Measurements from ENCODE around the gene PCSK4.
"Not testable (repeated sequence)": the region's sequence is repeated elsewhere in the genome, so short reads cannot be mapped to it uniquely, and the experiment has no call there.

The PCSK4 gene

GRCh38 chr19:1521636-1522035 is 31.5 kb upstream of the PCSK4 start:
- DNase-seq = no peak

GRCh38 chr19:1520203-1520780 is 30.1 kb upstream of the PCSK4 start:
- no peak for DNase-seq

DNA sequence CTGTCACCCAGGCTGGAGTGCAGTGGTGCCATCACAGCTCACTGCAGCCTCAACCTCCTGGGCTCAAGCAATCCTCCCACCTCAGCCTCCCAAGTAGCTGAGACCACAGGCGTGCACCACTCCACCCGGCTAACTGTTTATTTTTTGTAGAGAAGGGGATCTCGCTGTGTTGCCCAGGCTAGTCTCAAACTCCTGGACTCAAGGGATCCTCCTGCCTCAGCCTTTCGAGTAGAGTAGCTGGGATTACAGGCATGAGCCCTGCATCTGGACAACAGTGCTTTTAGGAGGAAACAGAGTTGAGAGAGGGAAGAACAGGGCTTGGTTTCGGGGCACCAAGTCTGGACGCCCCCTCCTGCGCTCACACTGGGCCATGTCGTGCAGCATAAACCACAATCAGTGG is 29.7 kb upstream of the PCSK4 start:
- not testable (repeated sequence) for DNase-seq

DNA sequence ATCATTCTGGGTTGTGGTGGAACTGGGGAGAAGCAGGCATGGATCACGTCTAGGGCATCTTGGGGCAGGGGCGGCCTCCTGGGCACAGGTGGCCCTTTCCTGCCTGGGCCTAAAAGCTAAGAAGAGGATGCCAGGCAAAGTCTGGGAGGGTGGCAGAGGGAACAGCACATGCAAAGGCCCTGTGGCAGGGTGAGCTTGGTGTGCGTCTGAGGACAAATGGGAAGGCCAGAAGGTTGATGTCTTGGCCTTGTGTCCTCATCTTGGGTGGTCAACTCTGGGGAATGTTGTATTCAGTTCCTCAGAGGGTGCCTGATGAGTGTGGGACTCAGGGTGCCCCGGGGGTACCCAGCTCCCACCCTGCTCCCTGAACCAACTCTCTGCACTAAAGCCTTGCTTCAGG is 28.3 kb upstream of the PCSK4 start:
- DNase-seq = no peak

DNA sequence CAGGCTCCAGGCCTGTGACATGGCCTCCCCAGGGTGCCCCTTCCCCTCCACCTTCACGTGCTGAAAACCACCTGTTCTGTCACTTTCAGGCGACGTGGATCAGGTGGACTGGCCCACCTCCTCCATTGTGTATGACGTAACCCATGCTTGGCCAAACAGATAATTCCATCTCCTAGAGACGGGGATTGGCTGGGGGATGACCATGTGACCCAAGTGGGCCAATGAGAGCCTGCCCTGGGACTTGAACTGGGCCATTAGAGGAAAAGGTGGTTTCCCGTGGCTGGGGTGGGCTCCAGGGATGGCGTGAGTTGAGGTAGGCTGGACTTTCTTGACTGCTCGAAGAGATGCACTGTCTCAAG is 26.2 kb upstream of the PCSK4 start:
- DNase-seq = no peak

GRCh38 chr19:1514986-1515721 is 25.0 kb upstream of the PCSK4 start:
- no peak for DNase-seq

GRCh38 chr19:1514295-1514661 is 24.1 kb upstream of the PCSK4 start:
- DNase-seq = no peak

- DNase-seq = no peak
Measured at GRCh38 chr19:1513499-1514294, 23.5 kb upstream of the PCSK4 start.

DNA sequence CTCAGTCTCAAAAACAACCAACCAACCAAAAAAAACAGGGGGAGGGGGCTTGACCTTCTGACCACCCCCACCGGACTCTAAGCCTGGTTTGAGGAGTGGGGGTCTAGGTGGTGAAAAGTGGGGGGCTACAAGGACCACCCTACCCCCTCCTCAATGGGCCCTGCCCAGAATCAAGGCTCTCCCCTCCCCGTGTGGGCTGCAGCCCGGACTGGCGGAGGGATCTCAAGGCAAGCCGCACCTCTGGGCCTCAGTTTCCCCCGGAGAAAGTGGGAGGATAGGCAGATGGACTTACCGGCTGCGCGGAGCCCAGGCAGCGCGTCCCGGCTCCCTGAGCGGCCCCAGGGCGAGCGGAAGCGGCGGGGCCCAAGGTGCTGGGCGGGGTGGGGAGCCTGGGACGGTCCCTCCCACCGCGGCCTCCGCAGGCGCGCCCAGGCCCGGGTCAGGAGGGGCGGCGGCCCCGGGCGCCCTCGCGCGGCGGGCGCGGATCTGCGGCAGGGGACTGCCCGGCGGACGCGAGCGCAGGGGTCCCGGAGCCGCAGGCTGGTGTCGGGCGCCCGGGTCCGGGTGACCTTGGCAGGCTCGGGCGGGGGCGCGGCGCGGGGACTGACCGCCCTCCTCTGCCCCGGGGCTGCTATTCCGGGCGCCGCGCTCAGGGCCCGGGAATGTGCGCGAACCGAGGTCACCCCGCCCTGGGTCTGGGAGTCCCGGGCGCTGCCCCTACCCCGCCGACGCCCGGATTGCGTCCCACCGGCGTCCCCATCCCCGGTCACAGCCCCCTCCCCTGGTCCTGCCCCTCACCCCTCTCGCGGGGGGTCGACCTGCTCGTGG is 22.7 kb upstream of the PCSK4 start, which contains the start of gene ADAMTSL5:
ADAMTSL5 (minus strand) TSS at position 349 of the 828 bp plus-strand sequence. CDS start 2,076 bp downstream, outside the sequence.
- DNase-seq = no peak

DNA sequence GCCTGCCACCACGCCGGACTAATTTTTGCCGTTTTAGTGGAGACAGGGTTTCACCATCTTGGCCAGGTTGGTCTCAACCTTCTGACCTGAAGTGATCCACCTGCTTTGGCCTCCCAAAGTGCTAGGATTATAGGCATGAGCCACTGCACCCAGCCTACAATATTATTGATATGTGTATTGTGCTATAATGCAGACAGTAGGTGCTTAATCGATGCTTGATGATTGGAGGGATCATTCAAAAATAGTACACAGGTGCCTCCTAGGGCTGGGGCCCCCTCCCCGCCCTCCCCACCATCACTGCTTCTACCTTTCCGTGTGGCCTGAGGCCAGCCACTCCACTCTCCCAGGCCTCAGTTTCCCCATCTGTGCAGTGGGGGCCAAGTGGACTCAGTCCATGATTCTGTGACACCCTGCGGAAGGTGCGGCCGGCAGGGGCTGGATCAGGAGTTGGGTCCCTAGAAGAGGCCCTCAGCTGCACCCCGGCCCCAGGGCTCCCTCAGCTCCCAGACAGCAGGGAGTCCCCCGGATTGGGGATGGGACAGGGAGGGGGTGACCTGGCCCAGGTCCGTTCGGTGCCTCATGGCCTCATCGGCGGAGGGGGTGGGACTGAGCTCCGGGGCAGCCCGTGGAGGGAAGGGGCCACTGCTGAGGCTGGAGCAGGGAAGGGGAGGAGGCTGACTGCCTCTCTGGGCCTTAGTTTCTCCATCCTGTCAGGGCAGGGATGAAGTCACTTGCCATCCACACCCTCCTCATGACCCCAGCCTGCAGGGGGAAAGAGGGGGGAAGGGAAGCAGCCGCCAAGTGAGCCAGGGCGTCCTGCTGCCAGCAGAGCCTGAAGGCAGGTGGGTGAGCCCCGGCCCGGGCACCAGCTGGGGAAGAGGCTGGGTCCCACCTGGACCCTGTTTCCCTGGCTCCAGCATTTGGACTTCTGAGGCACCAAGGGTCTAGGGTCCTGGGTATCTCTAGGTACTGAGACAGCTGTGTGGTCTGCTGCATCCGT is 21.5 kb upstream of the PCSK4 start:
- no peak for DNase-seq

DNA sequence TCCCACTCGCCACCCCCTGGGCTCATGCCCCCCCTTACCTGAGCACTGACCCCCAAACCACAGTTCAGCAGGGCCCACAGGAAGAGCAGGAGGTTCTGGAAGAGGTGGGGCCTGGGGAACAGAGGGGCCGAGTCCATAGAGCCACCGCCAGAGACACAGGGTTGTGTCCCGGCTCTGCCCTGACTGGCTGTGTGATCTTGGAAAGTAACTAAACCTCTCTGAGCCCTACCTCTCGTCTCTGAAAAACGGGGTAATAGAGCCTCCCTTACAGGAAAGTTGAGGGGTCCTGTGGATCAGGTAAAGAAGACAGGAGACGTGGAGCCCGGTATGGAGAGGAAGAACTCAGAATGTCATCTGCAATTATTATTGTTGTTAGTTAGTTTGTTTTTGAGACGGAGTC is 20.7 kb upstream of the PCSK4 start:
- no peak for DNase-seq

GRCh38 chr19:1510442-1510806 is 20.3 kb upstream of the PCSK4 start:
- no peak for DNase-seq

DNA sequence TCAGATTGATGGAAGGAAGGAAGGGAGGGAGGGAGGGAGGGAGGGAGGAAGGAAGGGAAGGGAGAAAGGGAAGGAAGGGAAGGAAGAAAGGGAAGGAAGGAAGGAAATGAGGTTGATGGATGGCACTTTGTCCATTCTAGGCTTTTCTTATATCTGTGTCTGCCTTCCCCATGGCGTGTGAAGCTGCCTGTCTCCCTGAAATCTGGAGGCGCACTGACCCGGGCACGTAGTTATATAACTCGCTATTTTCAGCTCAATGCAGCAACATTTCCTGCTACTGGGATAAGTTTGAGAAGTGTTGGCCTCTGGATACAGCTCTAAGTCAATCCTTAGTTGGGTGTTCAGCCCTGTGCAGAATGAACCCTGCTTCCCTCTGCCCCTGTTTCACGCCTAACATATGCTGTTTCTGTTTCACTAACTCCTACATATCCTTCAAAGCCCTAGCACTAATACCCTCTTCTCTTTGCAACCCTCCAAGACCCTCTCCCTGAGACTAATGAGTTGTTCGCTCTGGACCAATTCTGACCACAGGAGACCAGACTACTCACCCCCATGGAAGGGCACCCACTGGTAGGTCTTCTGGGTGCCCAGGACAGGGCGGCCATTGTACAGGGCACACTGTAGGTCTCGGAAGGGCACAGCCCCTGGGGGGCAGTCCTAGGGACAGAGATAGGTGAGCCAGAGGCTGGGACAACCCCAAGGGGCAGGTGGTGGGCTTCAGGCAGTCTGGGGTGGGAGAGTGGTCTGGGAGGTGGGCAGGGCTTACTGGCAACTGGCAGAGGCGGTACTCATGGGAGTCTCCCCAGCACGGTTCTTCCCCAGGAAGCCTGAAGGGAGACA is 19.7 kb upstream of the PCSK4 start:
- DNase-seq = no peak

DNA sequence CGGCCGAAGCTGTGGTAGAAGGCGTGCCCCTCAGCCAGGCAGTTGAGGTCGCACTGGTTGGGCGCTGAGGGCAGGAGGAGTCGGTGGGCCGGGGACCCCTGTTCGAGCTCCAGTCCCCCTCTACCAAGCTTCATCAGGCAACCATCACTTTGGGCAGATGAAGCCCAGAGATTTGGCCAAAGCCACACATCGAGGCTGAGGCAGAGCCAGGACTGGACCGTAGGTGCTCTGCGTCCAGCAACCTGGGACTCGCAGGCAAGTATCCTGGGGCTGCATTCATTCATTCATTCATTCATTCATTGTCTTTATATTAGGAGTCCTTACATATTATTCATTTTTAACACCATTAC is 18.3 kb upstream of the PCSK4 start:
- DNase-seq = no peak

DNA sequence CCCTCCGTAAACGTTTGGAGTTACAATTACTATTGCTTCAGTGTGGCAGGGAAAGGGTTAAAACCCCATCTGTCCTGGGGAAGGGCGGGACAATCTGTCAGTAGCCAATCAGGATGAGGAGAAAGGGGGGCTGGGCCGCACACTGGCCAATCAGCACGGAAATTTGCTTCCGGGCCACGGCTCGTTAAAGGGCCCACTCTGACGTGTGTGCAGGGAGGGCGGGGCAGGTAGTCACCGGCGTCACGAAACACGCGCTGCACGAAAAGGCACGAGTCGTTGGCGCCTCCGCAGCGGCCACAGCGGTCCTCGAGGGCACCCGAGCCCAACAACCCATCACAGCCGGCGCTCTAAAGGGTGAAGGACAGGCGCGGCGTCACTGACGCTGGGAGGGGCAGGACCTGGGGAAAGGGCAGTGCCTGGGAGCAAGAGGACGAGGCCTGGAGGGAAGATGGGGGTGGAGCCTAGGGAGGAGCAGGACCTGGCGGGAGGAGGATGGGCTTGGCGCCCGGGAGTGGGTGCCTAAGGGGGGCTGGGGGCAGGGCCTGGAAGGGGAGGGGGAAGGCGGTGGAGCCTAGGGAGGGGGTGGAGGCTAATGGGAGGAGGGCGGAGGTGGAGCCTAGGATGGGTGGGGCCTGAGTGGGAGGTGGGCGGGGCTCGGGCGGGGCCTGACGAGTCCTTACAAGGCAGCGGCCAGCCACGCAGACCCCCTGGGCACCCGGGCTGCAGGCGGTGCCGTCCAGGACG is 17.8 kb upstream of the PCSK4 start:
- peak; percentile 95 for DNase-seq

- no peak for DNase-seq
Measured at GRCh38 chr19:1507192-1507660, 17.1 kb upstream of the PCSK4 start.

GRCh38 chr19:1505991-1506881 is 16.1 kb upstream of the PCSK4 start:
- DNase-seq = no peak

- no peak for DNase-seq
Measured at GRCh38 chr19:1505012-1505411, 14.9 kb upstream of the PCSK4 start.
